Testis (tissue), 3 donors: ENCODE measurements around the gene ARID1B. TPM values are rescaled to one million over a fixed set of nuclear protein-coding genes. Genes with fewer than 3 reads are reported as not detected.

Experiments
- DNase-seq: peaks from one replicate; pipeline ENCODE4 v3.0.0-alpha.2; 2019
- H3K27ac ChIP-seq, 2 donors: fragments of 200-600 bp; sonication (generic); one replicate each; pipeline ENCODE4 v1.5.1; 2019
- H3K27me3 ChIP-seq: fragments of 200-600 bp; sonication (generic); one replicate; pipeline ENCODE4 v1.5.1; 2019
- H3K36me3 ChIP-seq: fragments of 200-600 bp; sonication (generic); one replicate; pipeline ENCODE4 v1.5.1; 2017; ENCODE audit warnings: low read depth; ENCODE audit errors: missing control alignments
- H3K4me1 ChIP-seq: fragments of 200-600 bp; sonication (generic); one replicate; pipeline ENCODE4 v1.5.1; 2019
- H3K4me3 ChIP-seq, 2 donors: fragments of 200-600 bp; sonication (generic); one replicate each; pipeline ENCODE4 v1.5.1; 2017 to 2019
- H3K9me3 ChIP-seq: fragments of 200-600 bp; sonication (generic); one replicate; pipeline ENCODE4 v1.5.1; 2017
- CTCF ChIP-seq, 3 experiments: fragments of 450-650 bp in 2 of 3; fragments of 200-600 bp in 1 of 3; sonication (generic) in 1 of 3; IDR thresholded peaks; one replicate each; pipeline ENCODE4 v1.5.1; 2016 to 2019; ENCODE audit warnings: antibody characterized with exemption in 3 of 3, mild to moderate bottlenecking in 2 of 3, moderate library complexity in 1 of 3
- POLR2A ChIP-seq: fragments of 450-650 bp; IDR thresholded peaks from one replicate; pipeline ENCODE4 v1.6.1; 2017; ENCODE audit warnings: antibody characterized with exemption, mild to moderate bottlenecking, moderate library complexity
- WGBS, 2 donors: methylation state at CpG; one replicate each; pipeline ENCODE4 v1.1.5; 2018; 5-methylcytosine and 5-hydroxymethylcytosine counted together
- intact Hi-C: fragments of 100-400 bp; cut with DNase I; formaldehyde crosslinking; loops from one replicate; pipeline ENCODE4 v1.15.1; 2023; ENCODE audit warnings: low total_unique reads
- polyA plus RNA-seq: library from polyadenylated mRNA; stranded (reverse); fragments of 350-450 nt; fragmentation: Illumina TruSeq; extraction: RNeasy Lipid Tissue Mini Kit (QIAGEN cat#74804); gene quantifications from one replicate; pipeline ENCODE4 v1.2.3, GENCODE V29; 2014; ENCODE audit warnings: low read depth, low replicate concordance; ENCODE audit not compliant: insufficient read depth
- total RNA-seq, 2 donors: library from RNA; depleted of rRNA; stranded (reverse); fragments of >200 nt; gene quantifications; one replicate each; pipeline ENCODE4 v1.2.3, GENCODE V29; 2016

Gene ARID1B
- total and polyA plus RNA-seq, 3 donors from 2014 or later: 26.2 to 126 (median 103) TPM

GRCh38 chr6:156775717-156776116 lies 1.5 kb upstream of the ARID1B start:
- Histone ChIP-seq H3K4me1 (peaks cover 7% of the 10 kb centered on the region), H3K27ac (peak overlapping the region; percentile 41 to 100), H3K9me3 (no peaks in the 10 kb centered on the region), H3K27me3 (no peaks in the 10 kb centered on the region), H3K36me3 (no peaks in the 10 kb centered on the region), H3K4me3 (peak overlapping the region in 1 of 2 donors; percentile 82)
- no peak for DNase-seq
- no peak for TF ChIP-seq POLR2A
- TF ChIP-seq CTCF (IDR thresholded peaks at IDR 0.05): no peak
- intact Hi-C loops: loop anchor here (5.0 to 10.0 kb wide), 3 partner anchors 53 to 249 kb away; no protein-coding TSS in a partner anchor
- WGBS, 2 donors: 28 to 38% methylated on average over 5 of the region's 5 CpGs

- intact Hi-C loops: loop anchor here (5.0 to 10.0 kb wide), 3 partner anchors 54 to 248 kb away; no protein-coding TSS in a partner anchor
- TF ChIP-seq CTCF (IDR thresholded peaks at IDR 0.05) (no peak), POLR2A (no peak)
- DNase-seq: no peak
- 6 to 11% methylated on average over 8 of the region's 8 CpGs for WGBS, 2 donors
- H3K9me3 ChIP-seq: no peaks in the 10 kb centered on the region
- H3K27ac ChIP-seq: peak overlapping the region; percentile 99 to 100
- H3K36me3 ChIP-seq: no peaks in the 10 kb centered on the region
- H3K27me3 ChIP-seq: no peaks in the 10 kb centered on the region
- H3K4me3 ChIP-seq: peak overlapping the region; percentile 72 to 82
- H3K4me1 ChIP-seq: no peaks in the 10 kb centered on the region
These were observed 723 bp upstream of the ARID1B start for GRCh38 chr6:156776470-156776839.

GRCh38 chr6:156777577-156778453 lies 637 bp downstream of the ARID1B start:
- intact Hi-C loops: loop anchor here (5.0 to 10.0 kb wide), 3 partner anchors 56 to 247 kb away; no protein-coding TSS in a partner anchor
- Histone ChIP-seq H3K4me1 (no peaks in the 10 kb centered on the region), H3K36me3 (no peaks in the 10 kb centered on the region), H3K27ac (peak overlapping the region; percentile 99 to 100), H3K4me3 (peak overlapping the region; percentile 72 to 87), H3K9me3 (no peaks in the 10 kb centered on the region), H3K27me3 (no peaks in the 10 kb centered on the region)
- DNase-seq: peak; percentile 66
- WGBS, 2 donors: 0% methylated on average over 7 to 71 of the region's 113 CpGs
- TF ChIP-seq POLR2A (no peak), CTCF (IDR thresholded peaks at IDR 0.05) (no peak)

- H3K9me3 ChIP-seq: no peaks in the 10 kb centered on the region
- peak; percentile 56 for DNase-seq
- 0 to 1% methylated on average over 8 to 90 of the region's 100 CpGs for WGBS, 2 donors
- H3K27ac ChIP-seq: peak overlapping the region; percentile 99 to 100
- peak overlapping the region; percentile 72 to 87 for H3K4me3 ChIP-seq
- intact Hi-C loops: loop anchor here (5.0 to 10.0 kb wide), 3 partner anchors 56 to 246 kb away; no protein-coding TSS in a partner anchor
- TF ChIP-seq POLR2A: no peak
- no peak for TF ChIP-seq CTCF (IDR thresholded peaks at IDR 0.05)
- H3K36me3 ChIP-seq: no peaks in the 10 kb centered on the region
- no peaks in the 10 kb centered on the region for H3K4me1 ChIP-seq
- no peaks in the 10 kb centered on the region for H3K27me3 ChIP-seq
These were observed 1.5 kb downstream of the ARID1B start for GRCh38 chr6:156778454-156779205.
